Anterior cingulate cortex (tissue), 58 donors: Measurements from ENCODE around the gene APOL4.
"Not testable (repeated sequence)": the region's sequence is repeated elsewhere in the genome, so short reads cannot be mapped to it uniquely, and the experiment has no call there.

Experiments used
- DNase-seq, 58 donors: peaks; one replicate each; lab custom pipeline; 2025; lab: John Stamatoyannopoulos, UW

The APOL4 gene

GRCh38 chr22:36233796-36234195, 32.2 kb upstream of the APOL4 start:
- DNase-seq = no peak

GRCh38 chr22:36232715-36233401, 31.2 kb upstream of the APOL4 start:
- DNase-seq = no peak

GRCh38 chr22:36231051-36231450, 29.4 kb upstream of the APOL4 start:
- DNase-seq = not testable (repeated sequence)

GRCh38 chr22:36229649-36230048, 28.0 kb upstream of the APOL4 start:
- DNase-seq = not testable (repeated sequence)

GRCh38 chr22:36228944-36229343, 27.3 kb upstream of the APOL4 start:
- DNase-seq = no peak

GRCh38 chr22:36228369-36228768, 26.8 kb upstream of the APOL4 start:
- not testable (repeated sequence) for DNase-seq

- no peak for DNase-seq
Observed at GRCh38 chr22:36227806-36228205, 26.2 kb upstream of the APOL4 start.

GRCh38 chr22:36227396-36227795, 25.8 kb upstream of the APOL4 start:
- no peak for DNase-seq

GRCh38 chr22:36226189-36226588, 24.6 kb upstream of the APOL4 start:
- no peak for DNase-seq

GRCh38 chr22:36225333-36225922, 23.8 kb upstream of the APOL4 start:
- DNase-seq = no peak

GRCh38 chr22:36224245-36224644, 22.6 kb upstream of the APOL4 start:
- DNase-seq = no peak

GRCh38 chr22:36223504-36223903, 21.9 kb upstream of the APOL4 start:
- no peak for DNase-seq

- no peak for DNase-seq
Observed at GRCh38 chr22:36222887-36223450, 21.4 kb upstream of the APOL4 start.

- DNase-seq = peak in 17 of 58 donors; percentile 6 to 40 (median 22)
Observed at GRCh38 chr22:36221799-36222751, 20.5 kb upstream of the APOL4 start.

- DNase-seq = peak in 1 of 58 donors; percentile 29
Observed at GRCh38 chr22:36220451-36220921, 18.9 kb upstream of the APOL4 start.

GRCh38 chr22:36218648-36219193, 17.1 kb upstream of the APOL4 start:
- no peak for DNase-seq

- DNase-seq = no peak
Observed at GRCh38 chr22:36215981-36216380, 14.4 kb upstream of the APOL4 start.

GRCh38 chr22:36213586-36213985, 12.0 kb upstream of the APOL4 start:
- DNase-seq = no peak

- DNase-seq = no peak
Observed at GRCh38 chr22:36212901-36213300, 11.3 kb upstream of the APOL4 start.

GRCh38 chr22:36211237-36211861, 9.7 kb upstream of the APOL4 start:
- no peak for DNase-seq
